GM12892 (cell line): Measurements from ENCODE around the gene ARMC2.

Source experiments
- POLR2A ChIP-seq: IDR thresholded peaks from 2 replicates; pipeline ENCODE4 v1.6.1; 2011; ENCODE audit warnings: low read depth, low read length, control low read depth
- POLR2AphosphoS5 ChIP-seq: IDR thresholded peaks from 2 replicates; pipeline ENCODE4 v1.6.1; 2011; ENCODE audit warnings: low read depth, low read length, control low read depth
- TAF1 ChIP-seq: IDR thresholded peaks from 2 replicates; pipeline ENCODE4 v1.6.1; 2011; ENCODE audit warnings: low read depth, mild to moderate bottlenecking, control low read depth, low read length, borderline replicate concordance

DNA sequence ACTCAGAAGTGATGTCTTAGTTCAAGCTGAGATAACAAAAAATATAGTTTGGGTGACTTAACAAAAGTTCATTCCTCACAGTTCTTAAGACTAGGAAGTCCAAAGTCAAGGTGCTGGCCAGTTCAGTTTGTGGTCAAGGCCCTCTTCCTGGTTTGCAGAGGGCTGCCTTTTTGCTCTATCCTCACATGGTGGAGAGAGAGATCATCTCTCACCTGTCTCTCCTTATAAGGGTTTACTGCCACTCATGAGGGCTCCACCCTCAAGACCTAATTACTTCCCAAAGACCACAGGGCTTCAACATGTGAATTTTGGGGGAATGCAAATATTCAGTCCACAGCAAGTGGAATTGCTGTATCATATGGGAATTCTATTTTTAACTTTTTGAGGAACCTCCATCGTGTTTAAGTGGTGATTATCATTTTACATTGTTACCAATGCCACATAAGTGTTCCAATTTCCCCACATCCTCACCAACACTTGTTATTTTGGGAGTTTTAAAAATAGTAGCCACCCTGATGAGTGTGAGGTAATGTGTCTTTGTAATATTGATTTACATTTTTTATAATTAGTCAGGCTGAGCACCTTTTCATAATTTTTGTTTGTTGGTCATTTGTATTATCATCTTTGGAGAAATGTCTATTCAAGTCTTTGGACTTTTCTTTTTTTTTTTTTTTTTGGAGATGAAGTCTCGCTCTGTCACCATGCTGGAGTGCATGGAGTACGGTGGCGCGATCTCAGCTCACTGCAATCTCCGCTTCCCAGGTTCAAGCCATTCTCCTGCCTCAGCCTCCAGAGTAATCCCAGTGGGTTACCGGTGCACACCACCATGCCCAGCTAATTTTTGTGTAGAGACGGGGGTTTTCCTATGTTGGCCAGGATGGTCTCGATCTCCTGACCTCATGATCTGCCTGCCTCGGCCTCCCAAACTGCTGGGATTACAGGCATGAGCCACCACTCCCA, 134.2 kb downstream of the ARMC2 start:
- no peak for TF ChIP-seq POLR2A
- no peak for TF ChIP-seq POLR2AphosphoS5
- TF ChIP-seq TAF1 = no peak
